ENCODE data around the gene SNTG2.

GRCh38 chr2:1068822-1069221 lies 118.2 kb downstream of the SNTG2 start:
- TF ChIP-seq POLR2A (IDR thresholded peaks at IDR 0.05) (no peak), CTCF (IDR thresholded peaks at IDR 0.05) (no peak)

All from prostate gland (tissue), 2 donors.